Progenitor cell of endocrine pancreas (in vitro differentiated cells): ENCODE data around the gene ADAM12. TPM values are rescaled to one million over a fixed set of nuclear protein-coding genes. Genes with fewer than 3 reads are reported as not detected.

ENCODE experiments used
- DNase-seq: peaks from one replicate; pipeline ENCODE4 v3.0.0; 2021; ENCODE audit warnings: low spot score; ENCODE audit not compliant: unreplicated experiment
- H3K27ac Mint-ChIP-seq: 2 replicates; pipeline ENCODE4 v1.8.0; 2021; ENCODE audit warnings: mild to moderate bottlenecking, moderate library complexity, mixed read lengths
- H3K27me3 Mint-ChIP-seq: 2 replicates; pipeline ENCODE4 v1.8.0; 2021; ENCODE audit warnings: mixed read lengths
- H3K36me3 Mint-ChIP-seq: 2 replicates; pipeline ENCODE4 v1.8.0; 2022; ENCODE audit warnings: mixed read lengths; ENCODE audit not compliant: insufficient read depth
- H3K4me1 Mint-ChIP-seq: 2 replicates; pipeline ENCODE4 v1.8.0; 2021; ENCODE audit warnings: low read depth, mixed read lengths
- H3K4me3 Mint-ChIP-seq: 2 replicates; pipeline ENCODE4 v1.8.0; 2021; ENCODE audit warnings: low read depth, mild to moderate bottlenecking, moderate library complexity, mixed read lengths
- H3K9me3 Mint-ChIP-seq: 2 replicates; pipeline ENCODE4 v1.8.0; 2021; ENCODE audit warnings: low read depth, mixed read lengths
- CTCF ChIP-seq: fragments of 200-600 bp; sonication (generic); IDR thresholded peaks from one replicate; pipeline ENCODE4 v1.5.0; 2021; ENCODE audit warnings: antibody characterized with exemption, mild to moderate bottlenecking; ENCODE audit not compliant: unreplicated experiment
- total RNA-seq: library from RNA; stranded (reverse); gene quantifications from 2 replicates; pipeline ENCODE4 v1.2.1, GENCODE V29; 2021

Gene ADAM12
- total RNA-seq, 1 donor from 2014 or later: 1.8 TPM

GRCh38 chr10:125999694-126000093 is 388.6 kb downstream of the ADAM12 start:
- Mint-ChIP-seq H3K27ac (no peak overlapping the region), H3K9me3 (no peaks in the 10 kb centered on the region), H3K4me3 (no peak overlapping the region), H3K4me1 (no peaks in the 10 kb centered on the region), H3K36me3 (no peaks in the 10 kb centered on the region), H3K27me3 (peaks cover 14% of the 10 kb centered on the region)
- DNase-seq: no peak
- TF ChIP-seq CTCF: no peak

- Mint-ChIP-seq H3K36me3 (no peaks in the 10 kb centered on the region), H3K27me3 (peaks cover 15% of the 10 kb centered on the region), H3K9me3 (no peaks in the 10 kb centered on the region), H3K4me1 (no peaks in the 10 kb centered on the region), H3K27ac (no peak overlapping the region), H3K4me3 (no peak overlapping the region)
- no peak for DNase-seq
- TF ChIP-seq CTCF: no peak
Measured at GRCh38 chr10:125997586-125997985, 390.7 kb downstream of the ADAM12 start.

GRCh38 chr10:125995726-125996304 is 392.5 kb downstream of the ADAM12 start:
- Mint-ChIP-seq H3K9me3 (no peaks in the 10 kb centered on the region), H3K4me3 (no peak overlapping the region), H3K36me3 (no peaks in the 10 kb centered on the region), H3K27ac (no peak overlapping the region), H3K27me3 (peaks cover 15% of the 10 kb centered on the region), H3K4me1 (peaks cover 4% of the 10 kb centered on the region)
- no peak for DNase-seq
- TF ChIP-seq CTCF: no peak

- TF ChIP-seq CTCF: no peak
- H3K27me3 Mint-ChIP-seq: peaks cover 16% of the 10 kb centered on the region
- H3K36me3 Mint-ChIP-seq: peaks cover 3% of the 10 kb centered on the region
- H3K27ac Mint-ChIP-seq: no peak overlapping the region
- no peak overlapping the region for H3K4me3 Mint-ChIP-seq
- peaks cover 3% of the 10 kb centered on the region for H3K9me3 Mint-ChIP-seq
- H3K4me1 Mint-ChIP-seq: peaks cover 4% of the 10 kb centered on the region
- no peak for DNase-seq
Measured at GRCh38 chr10:125994601-125995000, 393.7 kb downstream of the ADAM12 start.

GRCh38 chr10:125992254-125992653 is 396.0 kb downstream of the ADAM12 start:
- H3K27ac Mint-ChIP-seq: no peak overlapping the region
- peaks cover 4% of the 10 kb centered on the region for H3K4me1 Mint-ChIP-seq
- no peak for DNase-seq
- H3K9me3 Mint-ChIP-seq: peaks cover 3% of the 10 kb centered on the region
- TF ChIP-seq CTCF: no peak
- H3K27me3 Mint-ChIP-seq: peaks cover 20% of the 10 kb centered on the region
- H3K4me3 Mint-ChIP-seq: no peak overlapping the region
- peaks cover 3% of the 10 kb centered on the region for H3K36me3 Mint-ChIP-seq
